ENCODE results near the gene CA5A.

Gene CA5A

GRCh38 chr16:87847785-87848675 is 88.3 kb downstream of the CA5A start:
- H3K36me3 ChIP-seq = peaks cover 90% of the 10 kb centered on the region
- H3K27me3 ChIP-seq = no peaks in the 10 kb centered on the region
- no peak overlapping the region for H3K4me3 ChIP-seq (ENCODE audit: low read depth, low read length)
- TF ChIP-seq CTCF (IDR thresholded peaks at IDR 0.05; ENCODE audit: low read depth, low read length) = no peak
- H3K9me3 ChIP-seq = no peaks in the 10 kb centered on the region
- peaks cover 46% of the 10 kb centered on the region for H3K4me1 ChIP-seq
- no peak for DNase-seq

GRCh38 chr16:87847467-87847784 is 88.9 kb downstream of the CA5A start:
- Histone ChIP-seq H3K9me3 (no peaks in the 10 kb centered on the region), H3K36me3 (peaks cover 92% of the 10 kb centered on the region), H3K4me3 (ENCODE audit: low read depth, low read length) (no peak overlapping the region), H3K27me3 (no peaks in the 10 kb centered on the region), H3K4me1 (peaks cover 40% of the 10 kb centered on the region)
- DNase-seq = no peak
- TF ChIP-seq CTCF (IDR thresholded peaks at IDR 0.05; ENCODE audit: low read depth, low read length) = no peak

GRCh38 chr16:87846705-87847466 is 89.4 kb downstream of the CA5A start:
- no peak for TF ChIP-seq CTCF (IDR thresholded peaks at IDR 0.05; ENCODE audit: low read depth, low read length)
- H3K4me1 ChIP-seq = peaks cover 34% of the 10 kb centered on the region
- no peak for DNase-seq
- H3K36me3 ChIP-seq = peaks cover 90% of the 10 kb centered on the region
- H3K27me3 ChIP-seq = no peaks in the 10 kb centered on the region
- no peaks in the 10 kb centered on the region for H3K9me3 ChIP-seq
- H3K4me3 ChIP-seq (ENCODE audit: low read depth, low read length) = no peak overlapping the region

- peaks cover 90% of the 10 kb centered on the region for H3K36me3 ChIP-seq
- H3K9me3 ChIP-seq = no peaks in the 10 kb centered on the region
- no peak for DNase-seq
- H3K27me3 ChIP-seq = no peaks in the 10 kb centered on the region
- H3K4me3 ChIP-seq (ENCODE audit: low read depth, low read length) = no peak overlapping the region
- peaks cover 26% of the 10 kb centered on the region for H3K4me1 ChIP-seq
- no peak for TF ChIP-seq CTCF (IDR thresholded peaks at IDR 0.05; ENCODE audit: low read depth, low read length)
Measured at GRCh38 chr16:87845807-87846619, 90.3 kb downstream of the CA5A start.

GRCh38 chr16:87845213-87845612 is 91.1 kb downstream of the CA5A start:
- DNase-seq = no peak
- H3K36me3 ChIP-seq = peaks cover 90% of the 10 kb centered on the region
- H3K4me3 ChIP-seq (ENCODE audit: low read depth, low read length) = no peak overlapping the region
- H3K27me3 ChIP-seq = no peaks in the 10 kb centered on the region
- no peaks in the 10 kb centered on the region for H3K9me3 ChIP-seq
- TF ChIP-seq CTCF (IDR thresholded peaks at IDR 0.05; ENCODE audit: low read depth, low read length) = no peak
- peaks cover 18% of the 10 kb centered on the region for H3K4me1 ChIP-seq

All from BE2C (cell line).